Measurements from ENCODE around the gene IFNL3.

DNA sequence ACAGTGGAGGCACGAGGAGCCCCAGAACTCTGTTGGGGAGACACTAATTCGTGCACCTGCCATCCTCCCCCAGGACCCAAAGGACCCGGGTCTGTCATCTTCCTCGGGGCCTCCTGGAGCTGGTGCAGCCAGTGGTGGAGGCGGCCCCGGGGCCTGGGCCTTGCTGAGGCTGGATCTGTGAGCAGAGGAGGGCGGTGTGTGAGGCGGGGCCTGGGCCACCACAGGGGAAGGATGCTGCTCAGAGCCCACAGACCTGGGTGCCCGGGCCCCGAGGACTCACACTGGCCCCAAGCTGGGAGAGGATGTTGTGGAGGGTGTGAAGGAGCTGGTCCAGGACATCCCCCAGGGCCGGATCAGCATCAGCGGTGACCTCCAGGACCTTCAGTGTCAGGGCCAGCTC is 8.3 kb downstream of the IFNL3 start:
- TF ChIP-seq, protein P1, sequence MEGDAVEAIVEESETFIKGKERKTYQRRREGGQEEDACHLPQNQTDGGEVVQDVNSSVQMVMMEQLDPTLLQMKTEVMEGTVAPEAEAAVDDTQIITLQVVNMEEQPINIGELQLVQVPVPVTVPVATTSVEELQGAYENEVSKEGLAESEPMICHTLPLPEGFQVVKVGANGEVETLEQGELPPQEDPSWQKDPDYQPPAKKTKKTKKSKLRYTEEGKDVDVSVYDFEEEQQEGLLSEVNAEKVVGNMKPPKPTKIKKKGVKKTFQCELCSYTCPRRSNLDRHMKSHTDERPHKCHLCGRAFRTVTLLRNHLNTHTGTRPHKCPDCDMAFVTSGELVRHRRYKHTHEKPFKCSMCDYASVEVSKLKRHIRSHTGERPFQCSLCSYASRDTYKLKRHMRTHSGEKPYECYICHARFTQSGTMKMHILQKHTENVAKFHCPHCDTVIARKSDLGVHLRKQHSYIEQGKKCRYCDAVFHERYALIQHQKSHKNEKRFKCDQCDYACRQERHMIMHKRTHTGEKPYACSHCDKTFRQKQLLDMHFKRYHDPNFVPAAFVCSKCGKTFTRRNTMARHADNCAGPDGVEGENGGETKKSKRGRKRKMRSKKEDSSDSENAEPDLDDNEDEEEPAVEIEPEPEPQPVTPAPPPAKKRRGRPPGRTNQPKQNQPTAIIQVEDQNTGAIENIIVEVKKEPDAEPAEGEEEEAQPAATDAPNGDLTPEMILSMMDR (conservative IDR thresholded peaks at IDR 0.05 in 1 of 2, IDR thresholded peaks at IDR 0.05 in 1 of 2; ENCODE audit: low read depth in 1 of 2, low read length in 2 of 2) = no peak
- TF ChIP-seq EZH2 (IDR thresholded peaks at IDR 0.05; ENCODE audit: low read length, missing control alignments) = no peak

All from fibroblast of lung (primary cell).